HG03571 (cell line): ENCODE data around the gene HSPA12A.

Experiments used
- ATAC-seq: cut with Tn5 transposase; IDR thresholded peaks from one replicate; pipeline ENCODE4 v1.9.1; 2021; ENCODE audit not compliant: unreplicated experiment

Gene HSPA12A

GRCh38 chr10:116742367-116743265, at the start of gene HSPA12A:
Gene HSPA12A (minus strand): TSS chr10:116742566. CDS start chr10:116742469, 97 bp downstream.
- ATAC-seq, result peak; percentile 95

GRCh38 chr10:116791241-116791640, 48.9 kb upstream of the HSPA12A start:
- no peak for ATAC-seq

- ATAC-seq, result peak; percentile 92
These were observed 45.7 kb upstream of the HSPA12A start for GRCh38 chr10:116787893-116788665.

GRCh38 chr10:116787053-116787659, 44.8 kb upstream of the HSPA12A start:
- no peak for ATAC-seq

GRCh38 chr10:116785867-116786266, 43.5 kb upstream of the HSPA12A start:
- no peak for ATAC-seq

- ATAC-seq, result no peak
These were observed 42.9 kb upstream of the HSPA12A start for GRCh38 chr10:116785282-116785681.

GRCh38 chr10:116784651-116785050, 42.3 kb upstream of the HSPA12A start:
- no peak for ATAC-seq

- no peak for ATAC-seq
These were observed 41.7 kb upstream of the HSPA12A start for GRCh38 chr10:116784035-116784434.

GRCh38 chr10:116783011-116783655, 40.8 kb upstream of the HSPA12A start:
- no peak for ATAC-seq

GRCh38 chr10:116781370-116781884, 39.1 kb upstream of the HSPA12A start:
- no peak for ATAC-seq

GRCh38 chr10:116780691-116781205, 38.4 kb upstream of the HSPA12A start:
- ATAC-seq, result no peak

- ATAC-seq, result no peak
These were observed 36.8 kb upstream of the HSPA12A start for GRCh38 chr10:116779076-116779687.

- no peak for ATAC-seq
These were observed 34.6 kb upstream of the HSPA12A start for GRCh38 chr10:116777006-116777405.

- ATAC-seq, result no peak
These were observed 33.4 kb upstream of the HSPA12A start for GRCh38 chr10:116775488-116776400.

- ATAC-seq, result no peak
These were observed 32.4 kb upstream of the HSPA12A start for GRCh38 chr10:116774728-116775151.

- ATAC-seq, result no peak
These were observed 30.7 kb upstream of the HSPA12A start for GRCh38 chr10:116772909-116773705.

GRCh38 chr10:116771959-116772585, 29.7 kb upstream of the HSPA12A start:
- ATAC-seq, result no peak
